ENCODE data around the gene COMMD2.

Gene COMMD2

GRCh38 chr3:149702691-149703441 lies 49.4 kb downstream of the COMMD2 start:
- DNase-seq, result no peak

- DNase-seq, result no peak
These were observed 50.3 kb downstream of the COMMD2 start for GRCh38 chr3:149701977-149702350.

- DNase-seq, result no peak
These were observed 50.9 kb downstream of the COMMD2 start for GRCh38 chr3:149701206-149701976.
